Endothelial cell of umbilical vein (primary cell): ENCODE data around the gene GTF3C5. TPM values are rescaled to one million over a fixed set of nuclear protein-coding genes. Genes with fewer than 3 reads are reported as not detected.

Experiments used
- BruUV-seq: library from RNA; stranded (reverse); fragments of 400-500 nt; replicated peaks from 2 replicates; lab custom pipeline; 2021; lab: Mats Ljungman, UMichigan
- CTCF ChIA-PET: fragments of 300-600, 350-600 bp; sonication (Branson Sonifier 250); formaldehyde crosslinking; loops from one replicate; lab custom pipeline; 2021; ENCODE audit warnings: antibody characterized with exemption, inconsistent platforms; lab: Charles Lee
- POLR2A ChIA-PET: fragments of 300-600, 350-600 bp; sonication (Branson Sonifier 250); formaldehyde crosslinking; loops from one replicate; lab custom pipeline; 2021; ENCODE audit warnings: antibody characterized with exemption, inconsistent platforms; lab: Charles Lee
- DNase-seq: peaks from one replicate; pipeline ENCODE4 v3.0.0-alpha.2; 2011; ENCODE audit warnings: low read depth, low spot score
- FAIRE-seq: peaks from 2 replicates; lab custom pipeline; 2011; peaks lifted over from hg19 to GRCh38; lab: Jason Lieb, UNC
- H2AFZ ChIP-seq: 2 replicates; pipeline ENCODE4 v1.6.0; 2012; ENCODE audit warnings: low read depth, low read length, control low read depth, inconsistent platforms
- H3K27ac ChIP-seq: 2 replicates; pipeline ENCODE4 v1.5.1; 2011; ENCODE audit warnings: low read depth, mild to moderate bottlenecking, control low read depth, low read length, moderate library complexity; ENCODE audit not compliant: insufficient read depth
- H3K27me3 ChIP-seq, 2 experiments: 2 replicates each; pipeline versions ENCODE4 v1.6.0 to v1.6.1; 2011; ENCODE audit warnings: low read length in 2 of 2, mixed read lengths in 1 of 2; ENCODE audit not compliant: control insufficient read depth in 2 of 2, insufficient read depth in 2 of 2
- H3K36me3 ChIP-seq, 2 experiments: 2 replicates in 1 of 2; 3 replicates in 1 of 2; pipeline ENCODE4 v1.5.1; 2011; ENCODE audit warnings: low read length in 2 of 2, mild to moderate bottlenecking in 1 of 2, moderate library complexity in 1 of 2; ENCODE audit not compliant: control insufficient read depth in 2 of 2, insufficient read depth in 2 of 2; ENCODE audit errors: extremely low read depth in 1 of 2
- H3K4me1 ChIP-seq: 3 replicates; pipeline ENCODE4 v1.5.1; 2011; ENCODE audit warnings: mild to moderate bottlenecking, low read length; ENCODE audit not compliant: control insufficient read depth, insufficient read depth; ENCODE audit errors: extremely low read depth
- H3K4me2 ChIP-seq: 2 replicates; pipeline ENCODE4 v1.6.1; 2011; ENCODE audit warnings: low read length, control low read depth, mixed read lengths; ENCODE audit not compliant: insufficient read depth
- H3K4me3 ChIP-seq, 3 experiments: fragments of 200-600 bp in 1 of 3; sonication (generic), shearing (Covaris generic) in 1 of 3; replicated peaks in 1 of 3; 2 replicates each; pipeline ENCODE4 v1.5.1; 2011 to 2016; ENCODE audit warnings: control low read depth in 3 of 3, low read length in 3 of 3, mild to moderate bottlenecking in 2 of 3, inconsistent platforms in 1 of 3, low read depth in 1 of 3, moderate library complexity in 1 of 3; ENCODE audit not compliant: insufficient read depth in 1 of 3
- H3K79me2 ChIP-seq: 2 replicates; pipeline ENCODE4 v1.6.0; 2012; ENCODE audit warnings: low read length, inconsistent platforms; ENCODE audit not compliant: control insufficient read depth, insufficient read depth
- H3K9ac ChIP-seq: replicated peaks from 2 replicates; pipeline ENCODE3; 2011; ENCODE audit warnings: low read length, control low read depth; ENCODE audit not compliant: insufficient read depth; ENCODE audit errors: extremely low read depth
- H3K9me1 ChIP-seq: replicated peaks from 3 replicates; pipeline ENCODE4 v1.6.0; 2011; ENCODE audit warnings: mild to moderate bottlenecking, low read length; ENCODE audit not compliant: control insufficient read depth, insufficient read depth; ENCODE audit errors: extremely low read depth
- H3K9me3 ChIP-seq: replicated peaks from 2 replicates; pipeline ENCODE4 v1.5.1; 2012; ENCODE audit warnings: low read length, inconsistent platforms; ENCODE audit not compliant: control insufficient read depth, insufficient read depth
- H4K20me1 ChIP-seq: replicated peaks from 2 replicates; pipeline ENCODE3; 2011; ENCODE audit warnings: mild to moderate bottlenecking, low read length; ENCODE audit not compliant: control insufficient read depth, insufficient read depth; ENCODE audit errors: extremely low read depth
- EZH2 ChIP-seq: IDR thresholded peaks from 2 replicates; pipeline ENCODE4 v1.6.1; 2012; ENCODE audit warnings: borderline replicate concordance, low read depth, mild to moderate bottlenecking, moderate library complexity, low read length, inconsistent platforms; ENCODE audit not compliant: severe bottlenecking
- FOS ChIP-seq: IDR thresholded peaks from 2 replicates; pipeline ENCODE4 v1.6.1; 2011; ENCODE audit warnings: mild to moderate bottlenecking, low read length, moderate library complexity, borderline replicate concordance; ENCODE audit not compliant: insufficient read depth
- GATA2 ChIP-seq: IDR thresholded peaks from 2 replicates; pipeline ENCODE4 v1.7.0; 2011; ENCODE audit warnings: low read depth, mild to moderate bottlenecking, moderate library complexity, mixed read lengths, low read length; ENCODE audit not compliant: insufficient read length, insufficient read depth
- JUN ChIP-seq: IDR thresholded peaks from 2 replicates; pipeline ENCODE4 v1.6.1; 2011; ENCODE audit warnings: borderline replicate concordance, low read depth; ENCODE audit not compliant: insufficient read length, insufficient read depth
- MYC ChIP-seq: IDR thresholded peaks from one replicate; pipeline ENCODE4 v1.6.1; 2011; ENCODE audit warnings: mild to moderate bottlenecking, low read depth, low read length
- POLR2A ChIP-seq: IDR thresholded peaks from 2 replicates; pipeline ENCODE4 v1.6.1; 2012; ENCODE audit warnings: low read depth, mild to moderate bottlenecking, control low read depth, low read length
- POLR2AphosphoS5 ChIP-seq: IDR thresholded peaks from 2 replicates; pipeline ENCODE4 v1.6.1; 2012; ENCODE audit warnings: low read depth, mild to moderate bottlenecking, control low read depth, low read length, moderate library complexity; ENCODE audit not compliant: insufficient read depth
- dilution Hi-C: fragments of 300-500 bp; cut with MboI; formaldehyde crosslinking; loops from one replicate; pipeline ENCODE4 v1.15.0; 2019; ENCODE audit warnings: low sequenced_read_pairs; ENCODE audit not compliant: extremely low pct_ligation_motif_present
- intact Hi-C: fragments of 100-400 bp; cut with micrococcal nuclease; formaldehyde crosslinking; loops from one replicate; pipeline ENCODE4 v1.10.0; 2022
- polyA plus RNA-seq, 4 experiments: library from polyadenylated mRNA; depleted of rRNA in 3 of 4; stranded (reverse) in 3 of 4; unstranded in 1 of 4; fragments of >200 nt; gene quantifications; 2 replicates each; pipeline versions ENCODE4 v1.2.1 to v1.2.3, GENCODE V29; 2011 to 2012; ENCODE audit warnings: missing spikeins in 1 of 4
- total RNA-seq: library from RNA; stranded (reverse); gene quantifications from 2 replicates; pipeline ENCODE4 v1.2.3, GENCODE V29; 2021
- TF ChIP-seq, protein P1 (sequence below), 2 donors: IDR thresholded peaks; 1 replicate in 1 of 2; 2 replicates in 1 of 2; pipeline ENCODE4 v1.5.1; 2011; ENCODE audit warnings: low read length in 2 of 2, mild to moderate bottlenecking in 2 of 2, moderate library complexity in 2 of 2, control low read depth in 1 of 2, inconsistent platforms in 1 of 2, low read depth in 1 of 2; ENCODE audit not compliant: insufficient read depth in 1 of 2; ENCODE audit errors: extremely low read depth in 1 of 2
- TF ChIP-seq, protein P2 (sequence below): IDR thresholded peaks from 2 replicates; pipeline ENCODE4 v1.6.1; 2011; ENCODE audit not compliant: insufficient read depth, insufficient read length

GTF3C5 gene
- total and polyA plus RNA-seq, 2 donors (not counting 3 experiments of a cell fraction or from before 2014, with no cell fraction given): 65.6 to 73.8 TPM

DNA sequence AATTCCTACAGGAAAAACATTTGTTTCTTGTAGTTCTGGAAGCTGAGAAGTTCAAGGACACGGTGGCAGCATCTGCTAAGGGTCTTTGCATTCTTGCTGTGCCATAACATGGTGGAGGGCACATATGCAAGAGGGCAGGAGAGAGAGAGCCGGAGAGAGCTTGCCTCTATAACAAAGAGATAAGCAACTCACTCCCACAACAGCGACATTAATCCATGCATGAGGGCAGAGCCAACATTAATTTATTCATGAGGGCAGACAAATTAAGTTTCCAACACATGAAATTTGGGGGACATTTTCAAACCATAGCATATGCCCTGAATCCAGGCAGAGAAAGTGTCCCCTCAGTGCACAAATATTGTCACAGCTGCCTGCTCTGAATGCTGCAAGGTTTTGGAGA lies 4.4 kb upstream of the GTF3C5 start:
- no peak for DNase-seq
- H4K20me1 ChIP-seq: no peaks in the 10 kb centered on the region
- H3K9ac ChIP-seq: no peak overlapping the region
- H3K4me3 ChIP-seq: no peak overlapping the region
- POLR2A ChIA-PET: no interaction called here
- H3K9me1 ChIP-seq: no peaks in the 10 kb centered on the region
- H3K36me3 ChIP-seq: no peaks in the 10 kb centered on the region
- BruUV-seq: no TSS peak
- no peak overlapping the region for H3K27ac ChIP-seq
- no peak overlapping the region for H2AFZ ChIP-seq
- intact Hi-C loops (no loop called here), dilution Hi-C loops (no loop called here)
- H3K27me3 ChIP-seq: no peaks in the 10 kb centered on the region
- H3K4me2 ChIP-seq: no peak overlapping the region
- no peaks in the 10 kb centered on the region for H3K9me3 ChIP-seq
- CTCF ChIA-PET: interaction anchor here (0.5 to 2.6 kb wide), 4 partner anchors 68 to 211 kb away, joined by 3 to 8 read pairs (median 3); no protein-coding TSS in a partner anchor
- peaks cover under 1% of the 10 kb centered on the region for H3K4me1 ChIP-seq
- TF ChIP-seq POLR2A (no peak), MYC (no peak), EZH2 (no peak), POLR2AphosphoS5 (no peak), FOS (no peak), JUN (no peak), GATA2 (no peak)
- TF ChIP-seq, protein P1, sequence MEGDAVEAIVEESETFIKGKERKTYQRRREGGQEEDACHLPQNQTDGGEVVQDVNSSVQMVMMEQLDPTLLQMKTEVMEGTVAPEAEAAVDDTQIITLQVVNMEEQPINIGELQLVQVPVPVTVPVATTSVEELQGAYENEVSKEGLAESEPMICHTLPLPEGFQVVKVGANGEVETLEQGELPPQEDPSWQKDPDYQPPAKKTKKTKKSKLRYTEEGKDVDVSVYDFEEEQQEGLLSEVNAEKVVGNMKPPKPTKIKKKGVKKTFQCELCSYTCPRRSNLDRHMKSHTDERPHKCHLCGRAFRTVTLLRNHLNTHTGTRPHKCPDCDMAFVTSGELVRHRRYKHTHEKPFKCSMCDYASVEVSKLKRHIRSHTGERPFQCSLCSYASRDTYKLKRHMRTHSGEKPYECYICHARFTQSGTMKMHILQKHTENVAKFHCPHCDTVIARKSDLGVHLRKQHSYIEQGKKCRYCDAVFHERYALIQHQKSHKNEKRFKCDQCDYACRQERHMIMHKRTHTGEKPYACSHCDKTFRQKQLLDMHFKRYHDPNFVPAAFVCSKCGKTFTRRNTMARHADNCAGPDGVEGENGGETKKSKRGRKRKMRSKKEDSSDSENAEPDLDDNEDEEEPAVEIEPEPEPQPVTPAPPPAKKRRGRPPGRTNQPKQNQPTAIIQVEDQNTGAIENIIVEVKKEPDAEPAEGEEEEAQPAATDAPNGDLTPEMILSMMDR (IDR thresholded peaks at IDR 0.05; ENCODE audit: extremely low read depth in 1 of 2, insufficient read depth in 1 of 2, low read depth in 1 of 2, low read length in 2 of 2): no peak
- TF ChIP-seq, protein P2, sequence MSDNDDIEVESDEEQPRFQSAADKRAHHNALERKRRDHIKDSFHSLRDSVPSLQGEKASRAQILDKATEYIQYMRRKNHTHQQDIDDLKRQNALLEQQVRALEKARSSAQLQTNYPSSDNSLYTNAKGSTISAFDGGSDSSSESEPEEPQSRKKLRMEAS: no peak
- H3K79me2 ChIP-seq: peaks cover 6% of the 10 kb centered on the region
- no peak for FAIRE-seq
